ENCODE measurements around the gene ITPKC.

GRCh38 chr19:40783711-40784110, 66.8 kb downstream of the ITPKC start:
- TF ChIP-seq, protein P1, sequence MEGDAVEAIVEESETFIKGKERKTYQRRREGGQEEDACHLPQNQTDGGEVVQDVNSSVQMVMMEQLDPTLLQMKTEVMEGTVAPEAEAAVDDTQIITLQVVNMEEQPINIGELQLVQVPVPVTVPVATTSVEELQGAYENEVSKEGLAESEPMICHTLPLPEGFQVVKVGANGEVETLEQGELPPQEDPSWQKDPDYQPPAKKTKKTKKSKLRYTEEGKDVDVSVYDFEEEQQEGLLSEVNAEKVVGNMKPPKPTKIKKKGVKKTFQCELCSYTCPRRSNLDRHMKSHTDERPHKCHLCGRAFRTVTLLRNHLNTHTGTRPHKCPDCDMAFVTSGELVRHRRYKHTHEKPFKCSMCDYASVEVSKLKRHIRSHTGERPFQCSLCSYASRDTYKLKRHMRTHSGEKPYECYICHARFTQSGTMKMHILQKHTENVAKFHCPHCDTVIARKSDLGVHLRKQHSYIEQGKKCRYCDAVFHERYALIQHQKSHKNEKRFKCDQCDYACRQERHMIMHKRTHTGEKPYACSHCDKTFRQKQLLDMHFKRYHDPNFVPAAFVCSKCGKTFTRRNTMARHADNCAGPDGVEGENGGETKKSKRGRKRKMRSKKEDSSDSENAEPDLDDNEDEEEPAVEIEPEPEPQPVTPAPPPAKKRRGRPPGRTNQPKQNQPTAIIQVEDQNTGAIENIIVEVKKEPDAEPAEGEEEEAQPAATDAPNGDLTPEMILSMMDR (IDR thresholded peaks at IDR 0.05), result no peak
- TF ChIP-seq POLR2A (IDR thresholded peaks at IDR 0.05), result no peak
- no peak for TF ChIP-seq POLR2AphosphoS5 (IDR thresholded peaks at IDR 0.05; ENCODE audit: insufficient read depth in 1 of 2, low read depth in 1 of 2)

All from vagina (tissue), 2 donors.